Glomerular visceral epithelial cell (primary cell): Measurements from ENCODE around the gene KAZN.
A peak's percentile ranks its signal among the peaks of the same experiment; 100 is the strongest.

Experiments used
- DNase-seq: peaks from one replicate; pipeline ENCODE4 v3.0.0-alpha.2; 2016; ENCODE audit errors: extremely low spot score

Gene KAZN

GRCh38 chr1:14590411-14591180 is 7.9 kb upstream of the KAZN start:
- DNase-seq, result no peak

GRCh38 chr1:14591600-14591999 is 6.9 kb upstream of the KAZN start:
- no peak for DNase-seq

- no peak for DNase-seq
Observed at GRCh38 chr1:14592004-14592631, 6.4 kb upstream of the KAZN start.

- no peak for DNase-seq
Observed at GRCh38 chr1:14593302-14593701, 5.2 kb upstream of the KAZN start.

GRCh38 chr1:14594045-14594444 is 4.4 kb upstream of the KAZN start:
- DNase-seq, result no peak

GRCh38 chr1:14596591-14596990 is 1.9 kb upstream of the KAZN start:
- no peak for DNase-seq

- no peak for DNase-seq
Observed at GRCh38 chr1:14597343-14598006, 1.0 kb upstream of the KAZN start.

GRCh38 chr1:14598007-14598497 is 433 bp upstream of the KAZN start:
- no peak for DNase-seq

- DNase-seq, result no peak
Observed at GRCh38 chr1:14599183-14599791, 802 bp downstream of the KAZN start.

GRCh38 chr1:14599800-14600199 is 1.3 kb downstream of the KAZN start:
- no peak for DNase-seq

- no peak for DNase-seq
Observed at GRCh38 chr1:14600405-14601112, 2.1 kb downstream of the KAZN start.

- DNase-seq, result peak; percentile 47
Observed at GRCh38 chr1:14602136-14602535, 3.7 kb downstream of the KAZN start.

GRCh38 chr1:14603645-14604044 is 5.2 kb downstream of the KAZN start:
- no peak for DNase-seq

- DNase-seq, result no peak
Observed at GRCh38 chr1:14604414-14604813, 5.9 kb downstream of the KAZN start.

GRCh38 chr1:14605945-14606344 is 7.5 kb downstream of the KAZN start:
- no peak for DNase-seq

GRCh38 chr1:14606632-14607031 is 8.1 kb downstream of the KAZN start:
- no peak for DNase-seq

GRCh38 chr1:14607295-14607694 is 8.8 kb downstream of the KAZN start:
- no peak for DNase-seq

- no peak for DNase-seq
Observed at GRCh38 chr1:14608308-14608707, 9.8 kb downstream of the KAZN start.

GRCh38 chr1:14610761-14611160 is 12.3 kb downstream of the KAZN start:
- DNase-seq, result no peak

- no peak for DNase-seq
Observed at GRCh38 chr1:14611792-14612191, 13.3 kb downstream of the KAZN start.

- no peak for DNase-seq
Observed at GRCh38 chr1:14612256-14612655, 13.8 kb downstream of the KAZN start.

- DNase-seq, result no peak
Observed at GRCh38 chr1:14613926-14614325, 15.4 kb downstream of the KAZN start.
